Measurements from ENCODE around the gene RIMS4.

The RIMS4 gene

DNA sequence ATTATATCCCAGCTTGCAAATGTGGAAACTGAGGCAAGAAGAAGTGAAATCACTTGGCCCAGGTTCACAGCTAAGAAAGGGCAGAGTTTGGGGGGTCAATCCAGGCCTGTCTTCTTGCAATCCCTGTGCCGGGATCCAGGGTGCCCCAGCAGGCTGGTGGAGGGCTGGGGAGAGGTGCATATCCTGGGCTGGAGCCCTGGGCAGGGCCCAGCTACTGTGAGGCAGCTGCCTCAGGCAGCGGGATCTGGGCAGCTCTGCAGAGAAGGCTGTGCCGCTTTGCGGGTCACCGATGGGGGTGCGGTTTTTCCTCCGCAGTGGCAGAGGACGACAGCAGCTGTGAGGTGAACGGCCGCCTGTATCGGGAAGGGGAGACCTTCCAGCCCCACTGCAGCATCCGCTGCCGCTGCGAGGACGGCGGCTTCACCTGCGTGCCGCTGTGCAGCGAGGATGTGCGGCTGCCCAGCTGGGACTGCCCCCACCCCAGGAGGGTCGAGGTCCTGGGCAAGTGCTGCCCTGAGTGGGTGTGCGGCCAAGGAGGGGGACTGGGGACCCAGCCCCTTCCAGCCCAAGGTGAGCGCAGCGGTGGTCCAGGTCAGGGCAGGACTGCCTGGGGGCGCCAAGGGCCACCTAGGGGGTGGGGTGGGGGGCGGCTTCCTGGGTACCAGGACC lies 85.8 kb downstream of the RIMS4 start:
- Histone ChIP-seq H3K27ac (ENCODE audit: low read depth, low read length) (no peak overlapping the region), H3K79me2 (ENCODE audit: control insufficient read depth, low read length) (no peaks in the 10 kb centered on the region), H3K9me2 (replicated peaks; ENCODE audit: control insufficient read depth, low read length) (no peaks in the 10 kb centered on the region), H3K27me3 (ENCODE audit: control insufficient read depth, low read length) (no peaks in the 10 kb centered on the region), H4K20me1 (ENCODE audit: control insufficient read depth, insufficient read depth, low read depth, low read length) (no peaks in the 10 kb centered on the region), H3F3A (ENCODE audit: control insufficient read depth, insufficient read depth) (no peaks in the 10 kb centered on the region), H3K4me3 (ENCODE audit: low read length) (no peak overlapping the region), H3K4me1 (ENCODE audit: control insufficient read depth, low read length) (no peaks in the 10 kb centered on the region), H3K36me3 (ENCODE audit: control insufficient read depth, low read length) (no peaks in the 10 kb centered on the region), H3K4me2 (ENCODE audit: low read length) (no peak overlapping the region), H3K9me3 (ENCODE audit: control insufficient read depth, insufficient read depth, low read length) (no peaks in the 10 kb centered on the region)
- TF ChIP-seq EZH2phosphoT487 (IDR thresholded peaks at IDR 0.05; ENCODE audit: borderline replicate concordance, low read length): no peak
- TF ChIP-seq, protein P1, sequence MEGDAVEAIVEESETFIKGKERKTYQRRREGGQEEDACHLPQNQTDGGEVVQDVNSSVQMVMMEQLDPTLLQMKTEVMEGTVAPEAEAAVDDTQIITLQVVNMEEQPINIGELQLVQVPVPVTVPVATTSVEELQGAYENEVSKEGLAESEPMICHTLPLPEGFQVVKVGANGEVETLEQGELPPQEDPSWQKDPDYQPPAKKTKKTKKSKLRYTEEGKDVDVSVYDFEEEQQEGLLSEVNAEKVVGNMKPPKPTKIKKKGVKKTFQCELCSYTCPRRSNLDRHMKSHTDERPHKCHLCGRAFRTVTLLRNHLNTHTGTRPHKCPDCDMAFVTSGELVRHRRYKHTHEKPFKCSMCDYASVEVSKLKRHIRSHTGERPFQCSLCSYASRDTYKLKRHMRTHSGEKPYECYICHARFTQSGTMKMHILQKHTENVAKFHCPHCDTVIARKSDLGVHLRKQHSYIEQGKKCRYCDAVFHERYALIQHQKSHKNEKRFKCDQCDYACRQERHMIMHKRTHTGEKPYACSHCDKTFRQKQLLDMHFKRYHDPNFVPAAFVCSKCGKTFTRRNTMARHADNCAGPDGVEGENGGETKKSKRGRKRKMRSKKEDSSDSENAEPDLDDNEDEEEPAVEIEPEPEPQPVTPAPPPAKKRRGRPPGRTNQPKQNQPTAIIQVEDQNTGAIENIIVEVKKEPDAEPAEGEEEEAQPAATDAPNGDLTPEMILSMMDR (IDR thresholded peaks at IDR 0.05; ENCODE audit: low read depth, low read length, poor library complexity, severe bottlenecking): no peak

DNA sequence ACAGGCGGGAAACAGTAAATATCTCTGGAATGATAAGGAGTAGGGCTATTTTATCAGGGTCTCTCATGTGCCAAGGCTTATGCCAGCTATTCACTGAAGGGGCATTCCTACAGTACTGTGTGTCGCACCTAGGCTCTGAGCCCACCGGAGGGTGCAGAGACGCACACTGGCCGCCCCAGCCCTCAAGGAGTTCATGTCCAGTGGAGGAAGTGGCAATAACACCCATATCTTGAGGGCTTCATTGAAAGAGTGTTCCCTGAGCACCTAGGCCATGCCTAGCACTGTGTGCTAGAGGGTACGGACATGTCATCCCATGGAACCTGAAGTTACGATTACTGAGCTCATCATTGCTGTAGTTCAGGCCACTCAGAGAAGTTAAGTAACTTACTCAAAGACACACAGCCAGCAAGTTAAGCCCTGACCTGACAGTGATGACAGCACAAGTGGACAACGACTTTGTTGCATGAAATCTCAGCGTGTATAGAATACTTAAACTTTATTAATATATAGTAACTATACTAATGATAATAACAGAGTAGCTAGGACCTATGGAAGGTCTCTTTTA lies 86.5 kb downstream of the RIMS4 start:
- Histone ChIP-seq H3K9me2 (replicated peaks; ENCODE audit: control insufficient read depth, low read length) (no peaks in the 10 kb centered on the region), H4K20me1 (ENCODE audit: control insufficient read depth, insufficient read depth, low read depth, low read length) (no peaks in the 10 kb centered on the region), H3K27me3 (ENCODE audit: control insufficient read depth, low read length) (no peaks in the 10 kb centered on the region), H3K27ac (ENCODE audit: low read depth, low read length) (no peak overlapping the region), H3K4me3 (ENCODE audit: low read length) (no peak overlapping the region), H3K79me2 (ENCODE audit: control insufficient read depth, low read length) (no peaks in the 10 kb centered on the region), H3K4me2 (ENCODE audit: low read length) (no peak overlapping the region), H3F3A (ENCODE audit: control insufficient read depth, insufficient read depth) (no peaks in the 10 kb centered on the region), H3K4me1 (ENCODE audit: control insufficient read depth, low read length) (no peaks in the 10 kb centered on the region), H3K36me3 (ENCODE audit: control insufficient read depth, low read length) (no peaks in the 10 kb centered on the region), H3K9me3 (ENCODE audit: control insufficient read depth, insufficient read depth, low read length) (no peaks in the 10 kb centered on the region)
- TF ChIP-seq EZH2phosphoT487 (IDR thresholded peaks at IDR 0.05; ENCODE audit: borderline replicate concordance, low read length): no peak
- TF ChIP-seq, protein P1 (IDR thresholded peaks at IDR 0.05; ENCODE audit: low read depth, low read length, poor library complexity, severe bottlenecking): no peak

DNA sequence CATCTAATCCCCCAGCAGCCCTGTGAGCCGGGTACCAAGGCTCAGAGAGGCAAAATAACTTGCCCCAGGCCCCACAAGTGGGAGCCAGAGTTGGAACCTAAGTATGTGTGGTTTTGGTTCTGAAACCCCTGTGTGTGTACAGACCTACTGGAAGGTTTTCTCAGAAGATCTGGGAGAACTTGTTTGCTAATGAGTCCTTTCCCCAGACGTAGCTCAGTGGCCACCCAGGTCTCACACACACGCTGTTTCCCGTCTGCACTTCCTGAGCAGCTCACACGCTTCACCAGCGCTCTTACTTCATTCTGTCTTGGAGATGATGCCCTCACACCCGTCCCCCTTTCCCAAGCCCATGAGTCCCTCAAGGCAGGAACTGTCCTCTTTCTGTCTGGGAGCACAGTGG lies 87.0 kb downstream of the RIMS4 start:
- no peaks in the 10 kb centered on the region for H3K9me2 ChIP-seq (replicated peaks; ENCODE audit: control insufficient read depth, low read length)
- H3F3A ChIP-seq (ENCODE audit: control insufficient read depth, insufficient read depth): no peaks in the 10 kb centered on the region
- H3K27me3 ChIP-seq (ENCODE audit: control insufficient read depth, low read length): no peaks in the 10 kb centered on the region
- TF ChIP-seq, protein P1 (IDR thresholded peaks at IDR 0.05; ENCODE audit: low read depth, low read length, poor library complexity, severe bottlenecking): no peak
- no peak for TF ChIP-seq EZH2phosphoT487 (IDR thresholded peaks at IDR 0.05; ENCODE audit: borderline replicate concordance, low read length)
- no peaks in the 10 kb centered on the region for H3K79me2 ChIP-seq (ENCODE audit: control insufficient read depth, low read length)
- H3K27ac ChIP-seq (ENCODE audit: low read depth, low read length): no peak overlapping the region
- no peaks in the 10 kb centered on the region for H4K20me1 ChIP-seq (ENCODE audit: control insufficient read depth, insufficient read depth, low read depth, low read length)
- no peaks in the 10 kb centered on the region for H3K4me1 ChIP-seq (ENCODE audit: control insufficient read depth, low read length)
- no peak overlapping the region for H3K4me2 ChIP-seq (ENCODE audit: low read length)
- H3K9me3 ChIP-seq (ENCODE audit: control insufficient read depth, insufficient read depth, low read length): no peaks in the 10 kb centered on the region
- no peaks in the 10 kb centered on the region for H3K36me3 ChIP-seq (ENCODE audit: control insufficient read depth, low read length)
- H3K4me3 ChIP-seq (ENCODE audit: low read length): no peak overlapping the region

Measured in DOHH2 (cell line).